Aortic smooth muscle cell (primary cell): ENCODE measurements around the gene MFSD2B. TPM values are rescaled to one million over a fixed set of nuclear protein-coding genes. Genes with fewer than 3 reads are reported as not detected.

Source experiments
- total RNA-seq: library from RNA; depleted of rRNA; stranded (reverse); fragments of >200 nt; gene quantifications from 2 replicates; pipeline ENCODE4 v1.2.3, GENCODE V29; 2014

The MFSD2B gene, protein sequence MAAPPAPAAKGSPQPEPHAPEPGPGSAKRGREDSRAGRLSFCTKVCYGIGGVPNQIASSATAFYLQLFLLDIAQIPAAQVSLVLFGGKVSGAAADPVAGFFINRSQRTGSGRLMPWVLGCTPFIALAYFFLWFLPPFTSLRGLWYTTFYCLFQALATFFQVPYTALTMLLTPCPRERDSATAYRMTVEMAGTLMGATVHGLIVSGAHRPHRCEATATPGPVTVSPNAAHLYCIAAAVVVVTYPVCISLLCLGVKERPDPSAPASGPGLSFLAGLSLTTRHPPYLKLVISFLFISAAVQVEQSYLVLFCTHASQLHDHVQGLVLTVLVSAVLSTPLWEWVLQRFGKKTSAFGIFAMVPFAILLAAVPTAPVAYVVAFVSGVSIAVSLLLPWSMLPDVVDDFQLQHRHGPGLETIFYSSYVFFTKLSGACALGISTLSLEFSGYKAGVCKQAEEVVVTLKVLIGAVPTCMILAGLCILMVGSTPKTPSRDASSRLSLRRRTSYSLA
- under 0.01 TPM in 1 of 2 replicates, not detected in the other for total RNA-seq

DNA sequence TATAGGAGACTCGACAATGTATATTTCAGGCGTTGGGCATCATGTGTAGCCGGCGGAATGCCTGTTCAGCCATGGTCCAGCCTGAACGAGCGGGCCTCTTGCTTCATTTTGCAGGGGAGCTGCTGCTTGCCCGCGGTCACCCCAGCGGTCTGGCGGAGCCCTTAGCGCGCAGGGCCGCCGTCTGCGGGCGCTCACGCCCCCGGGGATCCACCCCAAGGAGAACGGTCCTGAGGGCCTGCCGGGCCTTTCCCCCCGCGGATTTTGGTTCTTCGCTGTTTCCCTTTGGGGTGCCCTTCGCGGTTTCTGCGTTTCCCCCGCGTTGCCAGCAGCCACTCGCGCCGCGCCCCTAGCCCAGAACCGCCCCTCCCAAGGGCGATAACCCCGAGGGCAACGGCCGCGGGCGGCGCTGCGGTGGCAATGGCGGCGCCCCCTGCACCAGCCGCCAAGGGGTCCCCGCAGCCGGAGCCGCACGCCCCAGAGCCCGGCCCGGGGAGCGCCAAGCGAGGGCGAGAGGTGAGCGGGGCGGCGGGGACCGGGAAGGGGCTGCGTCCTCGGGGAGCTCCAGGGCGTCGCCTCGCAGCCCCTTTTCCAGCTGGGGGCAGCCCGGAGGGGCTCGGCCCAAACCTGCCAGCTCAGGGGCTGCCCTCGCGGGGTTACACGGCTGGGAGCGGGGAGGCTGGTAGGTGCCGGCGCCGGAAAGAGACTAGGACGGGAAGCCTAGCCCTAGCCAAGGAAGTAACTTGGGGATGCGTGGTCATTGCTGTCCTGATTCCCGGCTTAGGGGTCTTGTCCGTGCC is at the start of gene MFSD2B:
TSS of gene MFSD2B (plus strand) at position 406 of the 797 bp plus-strand sequence. CDS start at position 418, 12 bp downstream.

DNA sequence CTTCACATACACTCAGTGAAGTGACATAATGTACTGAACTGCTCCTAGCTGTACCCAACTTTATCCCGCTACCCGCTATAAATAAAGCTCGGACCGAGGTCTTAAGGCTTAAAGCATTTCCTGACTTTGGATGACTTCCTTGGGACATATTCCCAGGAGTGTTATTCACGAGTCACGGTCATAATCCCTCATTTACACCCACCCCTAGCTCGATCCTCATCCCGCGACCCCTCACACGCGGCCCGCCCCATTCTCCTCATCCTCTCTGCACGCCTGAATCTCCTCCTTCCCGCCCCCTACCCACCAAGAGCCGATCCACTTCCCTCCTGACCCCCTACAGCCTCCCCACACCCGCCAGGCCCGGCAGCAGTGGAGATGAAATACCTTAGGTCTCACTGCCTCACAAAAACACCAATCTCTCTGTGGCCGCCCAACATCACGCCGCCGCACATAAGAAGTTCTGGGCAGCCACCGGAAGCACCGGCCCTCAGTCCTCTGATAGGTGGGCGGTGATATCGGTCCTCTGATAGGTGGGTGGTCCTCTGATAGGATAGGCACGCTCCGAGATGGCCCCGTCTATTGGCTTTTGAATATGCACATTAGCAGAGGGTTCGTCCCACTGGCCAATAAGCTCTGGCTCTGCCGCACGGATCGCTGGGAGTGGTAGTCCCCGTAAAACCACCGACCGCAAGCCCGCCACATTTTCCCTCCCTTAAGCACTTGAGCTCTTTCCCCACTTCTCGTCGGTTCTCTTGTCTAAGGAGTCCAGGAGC is 37.2 kb downstream of the MFSD2B start, which contains the start of gene WDCP:
TSS of gene WDCP (minus strand) at position 462 of the 773 bp plus-strand sequence. CDS start 7,897 bp downstream, outside the sequence.

DNA sequence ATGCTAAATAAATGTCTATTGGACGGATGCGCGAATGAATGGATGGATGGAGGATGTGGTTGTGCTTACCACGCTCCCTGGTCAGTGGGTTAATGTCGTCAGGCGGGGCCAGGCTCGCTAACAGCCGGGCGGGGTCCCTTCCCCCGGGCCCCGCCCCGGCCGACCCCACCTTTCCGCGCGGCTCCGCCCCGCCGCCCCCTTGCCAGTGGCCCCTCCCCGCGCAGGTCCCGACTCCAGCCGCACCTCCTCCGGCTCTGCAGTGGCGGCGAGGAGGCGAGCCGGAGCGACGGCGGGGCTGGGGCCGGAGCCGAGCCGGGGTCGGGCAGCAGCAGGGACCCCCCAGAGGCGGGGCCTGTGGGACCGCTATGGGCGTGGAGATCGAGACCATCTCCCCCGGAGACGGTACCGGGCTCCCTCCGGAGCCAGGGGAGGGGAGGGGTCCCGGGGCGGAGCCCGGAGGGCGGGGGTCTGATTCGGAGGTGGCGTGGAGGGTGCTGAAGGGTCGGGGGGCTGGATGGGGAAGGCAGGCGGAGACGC is 39.7 kb downstream of the MFSD2B start, which contains the start of gene FKBP1B:
TSS of gene FKBP1B (plus strand) at position 257 of the 537 bp plus-strand sequence. CDS start at position 366, 109 bp downstream.

Other genes starting within 250 kb of the MFSD2B start
- gene ATAD2B, start 83.0 kb upstream of the MFSD2B start, total RNA-seq = 9.0 and 14.1 TPM in 2 replicates
- 9.9 and 11.4 TPM in 2 replicates for gene UBXN2A, start 69.6 kb upstream of the MFSD2B start, total RNA-seq
- 7.1 and 7.3 TPM in 2 replicates for gene WDCP, start 37.3 kb downstream of the MFSD2B start, total RNA-seq
- 9.6 and 10.4 TPM in 2 replicates for gene FKBP1B, start 39.7 kb downstream of the MFSD2B start, total RNA-seq
- gene SF3B6, start 66.2 kb downstream of the MFSD2B start, total RNA-seq = 116 and 121 TPM in 2 replicates
- gene TP53I3, start 74.7 kb downstream of the MFSD2B start, total RNA-seq = 30.1 and 43.1 TPM in 2 replicates
- gene PFN4, start 113.2 kb downstream of the MFSD2B start, total RNA-seq = 0.53 and 0.56 TPM in 2 replicates
- gene FAM228B, start 113.4 kb downstream of the MFSD2B start, total RNA-seq = 6.6 and 9.9 TPM in 2 replicates
- 0.79 and 1.4 TPM in 2 replicates for gene FAM228A, start 165.0 kb downstream of the MFSD2B start, total RNA-seq